CD4-positive, CD25-positive, alpha-beta regulatory T cell (primary cell): Measurements from ENCODE around the gene ZCWPW1. TPM values are rescaled to one million over a fixed set of nuclear protein-coding genes. Genes with fewer than 3 reads are reported as not detected.
"Not testable (repeated sequence)": the region's sequence is repeated elsewhere in the genome, so short reads cannot be mapped to it uniquely, and the experiment has no call there.

ENCODE experiments used
- ATAC-seq, 2 donors: fragments of 150-1000 bp; cut with Tn5 transposase; one replicate each; pipeline ENCODE4 v1.10.0; 2021; ENCODE audit warnings: low read depth in 2 of 2, moderate number of reproducible peaks in 2 of 2, moderate library complexity in 1 of 2
- DNase-seq, 3 donors: peaks; one replicate each; pipeline versions ENCODE4 v3.0.0 to v3.0.0-alpha.2; 2012 to 2022; ENCODE audit warnings: mixed read lengths in 1 of 3
- H3K27ac ChIP-seq: one replicate; pipeline ENCODE4 v1.7.0; 2013; ENCODE audit warnings: mild to moderate bottlenecking, low read length; ENCODE audit not compliant: insufficient read depth, poor library complexity, severe bottlenecking
- H3K27me3 ChIP-seq: one replicate; pipeline ENCODE4 v1.7.0; 2013; ENCODE audit warnings: low read length; ENCODE audit not compliant: control insufficient read depth, insufficient read depth
- H3K36me3 ChIP-seq: one replicate; pipeline ENCODE4 v1.7.0; 2013; ENCODE audit warnings: mild to moderate bottlenecking, low read length, moderate library complexity; ENCODE audit not compliant: control insufficient read depth, insufficient read depth
- H3K4me1 ChIP-seq: 2 replicates; pipeline ENCODE4 v1.7.0; 2013; ENCODE audit warnings: mild to moderate bottlenecking, low read length; ENCODE audit not compliant: insufficient read depth, control insufficient read depth, poor library complexity, severe bottlenecking
- H3K4me3 ChIP-seq: one replicate; pipeline ENCODE4 v1.7.0; 2013; ENCODE audit warnings: low read depth, mild to moderate bottlenecking, low read length, moderate library complexity
- H3K9me3 ChIP-seq, 2 experiments: 1 replicate in 1 of 2; 2 replicates in 1 of 2; pipeline ENCODE4 v1.7.0; 2013; ENCODE audit warnings: low read length in 2 of 2, mild to moderate bottlenecking in 1 of 2, moderate library complexity in 1 of 2; ENCODE audit not compliant: control insufficient read depth in 2 of 2
- H3K27ac Mint-ChIP-seq, 3 donors: one replicate each; pipeline ENCODE4 v1.8.0; 2020 to 2022; ENCODE audit warnings: mild to moderate bottlenecking in 3 of 3, mixed read lengths in 3 of 3, moderate library complexity in 2 of 3
- H3K27me3 Mint-ChIP-seq: one replicate; pipeline ENCODE4 v1.8.0; 2022; ENCODE audit warnings: mild to moderate bottlenecking, mixed read lengths
- H3K36me3 Mint-ChIP-seq: one replicate; pipeline ENCODE4 v1.8.0; 2020; ENCODE audit warnings: mixed read lengths
- H3K4me1 Mint-ChIP-seq, 4 donors: one replicate each; pipeline ENCODE4 v1.8.0; 2020 to 2022; ENCODE audit warnings: mixed read lengths in 4 of 4, mild to moderate bottlenecking in 1 of 4
- H3K4me3 Mint-ChIP-seq, 4 donors: one replicate each; pipeline ENCODE4 v1.8.0; 2020 to 2022; ENCODE audit warnings: mild to moderate bottlenecking in 4 of 4, mixed read lengths in 4 of 4, moderate library complexity in 3 of 4
- H3K9me3 Mint-ChIP-seq, 7 donors: one replicate each; pipeline ENCODE4 v1.8.0; 2020 to 2022; ENCODE audit warnings: mixed read lengths in 7 of 7, mild to moderate bottlenecking in 3 of 7, moderate library complexity in 2 of 7
- polyA plus RNA-seq, 4 donors: library from polyadenylated mRNA; unstranded; fragments of 300-500 nt; fragmentation: Illumina TruSeq; gene quantifications; one replicate each; pipeline ENCODE4 v1.2.3, GENCODE V29; 2021
- total RNA-seq: library from RNA; stranded (reverse); gene quantifications from one replicate; pipeline ENCODE4 v1.2.3, GENCODE V29; 2022

Gene ZCWPW1
- total and polyA plus RNA-seq, 5 donors from 2014 or later: 2.2 to 5.4 (median 4.0) TPM

DNA sequence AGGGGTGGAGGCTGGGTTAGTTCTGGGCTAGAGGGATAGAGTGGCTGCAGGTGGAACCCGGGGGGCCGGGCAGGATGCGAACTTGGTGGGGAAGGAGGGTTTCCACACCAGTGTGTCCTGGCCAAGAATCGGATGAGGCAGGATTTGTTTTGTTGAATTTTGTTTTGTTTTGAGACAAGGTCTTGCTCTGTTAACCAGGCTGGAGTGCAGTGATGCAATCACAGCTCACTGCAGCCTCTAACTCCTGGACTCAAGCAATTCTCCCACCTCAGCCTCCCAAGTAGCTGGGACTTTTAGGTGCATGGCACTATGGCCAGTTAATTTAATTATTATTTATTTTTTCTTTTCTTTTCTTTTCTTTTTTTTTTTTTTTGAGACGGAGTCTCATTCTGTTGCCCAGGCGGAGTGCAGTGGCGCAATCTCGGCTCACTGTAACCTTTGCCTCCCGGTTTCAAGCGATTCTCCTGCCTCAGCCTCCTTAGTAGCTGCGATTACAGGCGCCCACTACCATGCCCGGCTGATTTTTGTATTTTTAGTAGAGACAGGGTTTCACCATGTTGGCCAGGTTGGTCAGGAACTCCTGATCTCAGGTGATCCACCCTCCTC lies 20.8 kb upstream of the ZCWPW1 start:
- no peaks in the 10 kb centered on the region for H3K36me3 ChIP-seq
- no peaks in the 10 kb centered on the region for H3K27me3 Mint-ChIP-seq
- ATAC-seq: no peak
- no peak overlapping the region for H3K4me3 Mint-ChIP-seq
- H3K27ac ChIP-seq: no peak overlapping the region
- no peaks in the 10 kb centered on the region for H3K9me3 Mint-ChIP-seq
- DNase-seq: no peak
- peaks cover 0 to 19% (median 5%) of the 10 kb centered on the region in 4 donors for H3K4me1 Mint-ChIP-seq
- H3K27ac Mint-ChIP-seq: no peak overlapping the region
- no peaks in the 10 kb centered on the region for H3K36me3 Mint-ChIP-seq
- H3K9me3 ChIP-seq: no peaks in the 10 kb centered on the region
- H3K4me3 ChIP-seq: no peak overlapping the region
- H3K27me3 ChIP-seq: no peaks in the 10 kb centered on the region
- peaks cover 7% of the 10 kb centered on the region for H3K4me1 ChIP-seq

DNA sequence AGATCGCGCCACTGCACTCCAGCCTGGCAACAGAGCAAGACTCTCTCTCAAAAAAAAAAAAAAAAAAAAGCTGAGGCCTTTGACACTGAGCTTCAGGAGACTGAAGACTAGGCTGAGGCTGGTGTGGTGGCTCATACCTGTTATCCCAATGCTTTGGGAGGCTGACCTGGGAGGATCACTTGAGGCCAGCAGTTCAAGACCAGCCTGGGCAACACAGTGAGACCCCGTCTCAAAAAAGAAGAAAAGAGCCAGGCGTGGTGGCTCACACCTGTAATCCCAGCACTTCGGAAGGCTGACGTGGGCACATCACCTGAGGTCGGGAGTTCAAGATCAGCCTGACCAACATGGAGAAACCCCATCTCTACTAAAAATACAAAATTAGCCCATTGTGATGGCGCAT lies 18.9 kb upstream of the ZCWPW1 start:
- DNase-seq: not testable (repeated sequence)
- peaks cover 0 to 23% (median 5%) of the 10 kb centered on the region in 4 donors for H3K4me1 Mint-ChIP-seq

DNA sequence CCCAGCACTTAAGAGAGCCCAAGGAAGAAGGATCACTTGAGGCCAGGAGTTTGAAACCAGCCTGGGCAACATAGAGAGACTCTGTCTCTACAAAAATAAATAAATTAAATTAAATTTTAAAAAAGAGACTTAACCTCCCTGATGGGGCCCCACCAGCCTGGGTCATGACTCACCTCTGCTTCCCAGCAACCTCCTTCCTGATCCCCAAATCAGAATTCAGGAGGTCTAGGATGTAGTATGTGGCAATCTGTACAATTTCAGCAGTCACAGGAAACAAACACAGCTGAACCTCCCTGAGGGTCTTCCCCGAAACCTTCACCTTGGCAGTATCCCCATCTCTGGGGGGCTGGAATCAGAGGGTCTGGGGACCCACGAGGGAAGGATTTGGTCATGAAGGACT lies 17.5 kb upstream of the ZCWPW1 start:
- H3K4me3 ChIP-seq: no peak overlapping the region
- Mint-ChIP-seq H3K4me1 (peaks cover 0 to 23% (median 5%) of the 10 kb centered on the region in 4 donors), H3K4me3 (no peak overlapping the region), H3K27ac (peak overlapping the region in 1 of 3 donors; percentile 67), H3K9me3 (no peaks in the 10 kb centered on the region), H3K27me3 (no peaks in the 10 kb centered on the region), H3K36me3 (no peaks in the 10 kb centered on the region)
- H3K9me3 ChIP-seq: no peaks in the 10 kb centered on the region
- H3K4me1 ChIP-seq: peaks cover 7% of the 10 kb centered on the region
- H3K36me3 ChIP-seq: no peaks in the 10 kb centered on the region
- no peak for ATAC-seq
- DNase-seq: no peak
- H3K27ac ChIP-seq: no peak overlapping the region
- H3K27me3 ChIP-seq: no peaks in the 10 kb centered on the region

More for the DNA sequence above, 18.9 kb upstream of the ZCWPW1 start:
- H3K36me3 Mint-ChIP-seq, H3K36me3 ChIP-seq, H3K27me3 ChIP-seq, H3K9me3 ChIP-seq, ATAC-seq, H3K9me3 Mint-ChIP-seq, H3K4me3 ChIP-seq, H3K27me3 Mint-ChIP-seq, H3K27ac ChIP-seq, H3K27ac Mint-ChIP-seq, H3K4me3 Mint-ChIP-seq, H3K4me1 ChIP-seq: not testable (repeated sequence)

DNA sequence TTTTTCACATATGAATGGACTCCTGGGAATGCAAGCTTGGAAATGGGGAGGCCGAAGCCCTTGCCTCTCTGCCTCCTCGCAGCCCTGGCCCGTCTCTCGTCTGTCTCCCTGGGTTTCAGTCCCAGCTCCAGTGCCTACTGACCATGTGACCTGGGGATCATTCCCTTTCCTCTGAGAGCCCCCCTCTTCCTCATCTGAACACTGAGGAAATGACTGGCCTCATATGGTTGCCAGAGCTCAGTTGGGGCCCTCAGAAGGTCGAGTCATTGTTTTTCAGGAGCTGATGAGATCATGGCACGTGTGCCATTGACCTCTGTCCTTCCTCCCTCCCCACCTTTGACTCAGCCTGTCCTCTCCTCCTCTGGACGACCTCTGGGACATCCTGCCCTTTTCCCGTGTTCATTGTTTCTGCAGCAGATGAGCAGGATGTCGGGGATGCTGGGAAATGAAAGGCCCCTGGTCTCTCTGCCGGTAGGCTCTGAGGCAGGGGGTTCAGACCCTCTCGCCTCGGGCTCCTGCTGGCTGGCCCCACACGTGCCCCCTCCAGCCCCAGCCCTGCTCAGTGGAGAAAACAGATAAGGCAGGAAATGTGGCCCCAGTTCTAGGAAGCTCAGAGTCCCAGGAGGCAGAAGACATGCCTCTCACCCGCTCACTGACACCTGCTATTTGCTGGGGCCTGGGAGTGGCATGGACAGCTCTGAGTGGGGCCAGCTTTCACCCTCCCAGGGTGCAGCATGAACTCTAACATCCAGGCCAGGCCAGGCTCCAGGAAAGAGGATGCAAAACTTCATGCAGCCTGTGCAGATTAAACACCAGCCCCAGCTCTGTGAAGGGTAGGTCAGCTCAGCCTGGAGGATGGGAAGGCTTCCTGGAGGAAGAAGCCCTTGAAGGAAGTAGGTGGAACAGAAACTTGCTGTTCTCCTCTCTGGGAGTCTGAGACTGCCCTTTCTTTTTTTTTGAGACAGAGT lies 16.1 kb upstream of the ZCWPW1 start:
- H3K4me1 ChIP-seq: no peaks in the 10 kb centered on the region
- Mint-ChIP-seq H3K4me3 (no peak overlapping the region), H3K27me3 (no peaks in the 10 kb centered on the region), H3K4me1 (peaks cover 0 to 16% (median 3%) of the 10 kb centered on the region in 4 donors), H3K36me3 (no peaks in the 10 kb centered on the region), H3K27ac (peak overlapping the region in 2 of 3 donors; percentile 23 to 86), H3K9me3 (no peaks in the 10 kb centered on the region)
- no peak overlapping the region for H3K4me3 ChIP-seq
- DNase-seq: peak in 1 of 3 donors; percentile 64
- H3K9me3 ChIP-seq: no peaks in the 10 kb centered on the region
- H3K27me3 ChIP-seq: no peaks in the 10 kb centered on the region
- ATAC-seq: peak; percentile 38 to 41
- no peak overlapping the region for H3K27ac ChIP-seq
- H3K36me3 ChIP-seq: no peaks in the 10 kb centered on the region

DNA sequence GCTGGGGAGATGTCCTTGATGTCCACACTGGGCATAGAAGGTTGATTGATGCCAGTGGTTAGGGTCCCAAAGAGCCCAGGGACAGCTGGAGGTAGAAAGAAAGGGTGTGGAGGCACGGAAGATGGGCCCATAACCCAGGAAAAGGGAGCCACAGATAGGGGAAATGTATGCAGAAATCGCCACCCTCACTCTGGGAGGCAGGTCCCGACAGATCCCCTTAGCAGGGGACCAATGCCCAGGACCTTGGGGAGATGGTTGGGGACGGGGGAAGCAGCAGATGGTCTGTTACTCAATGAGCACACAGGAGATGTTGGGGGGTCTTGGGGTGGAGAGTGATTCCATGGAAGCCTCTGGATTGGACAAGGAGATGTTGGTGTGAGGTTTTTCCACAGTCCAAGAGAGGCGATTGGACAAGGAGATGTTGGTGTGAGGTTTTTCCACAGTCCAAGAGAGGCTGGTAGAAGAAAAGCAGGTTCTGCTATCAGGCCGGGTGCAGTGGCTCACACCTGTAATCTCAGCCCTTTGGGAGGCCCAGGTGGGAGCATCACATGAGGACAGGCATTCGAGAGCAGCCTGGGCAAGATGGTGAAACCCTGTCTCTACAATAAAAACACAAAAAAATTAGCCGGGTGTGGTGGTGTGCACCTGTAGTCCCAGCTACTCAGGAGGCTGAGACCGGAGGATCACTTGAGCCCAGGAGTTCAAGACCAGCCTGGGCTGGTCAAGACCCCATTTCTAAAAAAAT lies 14.8 kb upstream of the ZCWPW1 start:
- Mint-ChIP-seq H3K27ac (peak overlapping the region in 2 of 3 donors; percentile 36 to 79), H3K27me3 (no peaks in the 10 kb centered on the region), H3K4me1 (peaks cover 0 to 16% (median 3%) of the 10 kb centered on the region in 4 donors), H3K4me3 (no peak overlapping the region), H3K9me3 (no peaks in the 10 kb centered on the region), H3K36me3 (no peaks in the 10 kb centered on the region)
- Histone ChIP-seq H3K27me3 (no peaks in the 10 kb centered on the region), H3K4me1 (no peaks in the 10 kb centered on the region), H3K4me3 (no peak overlapping the region), H3K36me3 (no peaks in the 10 kb centered on the region), H3K27ac (no peak overlapping the region), H3K9me3 (no peaks in the 10 kb centered on the region)
- ATAC-seq: no peak
- DNase-seq: no peak

DNA sequence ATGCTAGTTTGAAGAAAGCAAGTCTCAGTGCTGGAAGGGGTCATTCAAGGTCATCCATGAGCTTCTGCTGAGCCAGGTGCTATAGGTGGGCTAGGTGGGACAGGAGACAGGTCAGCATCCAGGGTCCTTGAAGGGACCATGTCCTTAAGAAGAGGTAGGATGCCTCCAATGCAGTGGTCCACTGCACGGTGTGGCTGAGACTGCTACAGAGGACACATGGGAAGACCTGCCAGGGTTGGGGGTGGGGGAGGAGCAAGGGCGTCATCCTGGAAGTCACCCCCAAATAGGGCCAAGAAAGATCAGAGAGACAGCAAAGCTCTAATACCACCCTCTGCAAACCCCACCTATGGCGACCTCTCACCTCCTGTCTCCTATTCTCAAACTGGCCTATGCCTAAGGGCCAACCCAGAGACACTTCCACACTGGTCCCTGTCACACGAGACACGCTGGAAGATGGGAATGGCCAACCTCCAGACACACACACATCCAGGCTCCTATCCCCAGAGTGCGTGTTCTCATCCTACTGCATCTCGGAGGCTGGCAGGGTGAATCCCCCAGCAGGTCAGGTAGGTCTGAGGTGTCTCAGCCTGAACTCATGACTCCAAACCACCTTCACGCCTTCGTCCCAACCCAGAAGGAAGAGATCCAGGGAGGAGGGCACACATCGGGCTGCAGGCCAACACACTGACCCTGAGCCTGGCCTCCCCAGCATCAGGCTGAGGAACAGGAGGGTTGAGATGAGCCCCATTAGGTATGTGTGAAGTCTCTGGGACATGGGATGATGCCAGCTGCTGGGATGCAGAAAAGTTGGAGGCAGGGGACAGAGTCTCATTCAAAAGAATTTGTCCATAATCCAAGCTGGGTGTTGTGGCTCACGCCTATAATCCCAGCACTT lies 13.4 kb upstream of the ZCWPW1 start:
- Mint-ChIP-seq H3K27me3 (no peaks in the 10 kb centered on the region), H3K4me3 (peak overlapping the region in 1 of 4 donors; percentile 15), H3K36me3 (no peaks in the 10 kb centered on the region), H3K27ac (peak overlapping the region in 1 of 3 donors; percentile 26), H3K4me1 (peaks cover 0 to 16% (median 4%) of the 10 kb centered on the region in 4 donors), H3K9me3 (no peaks in the 10 kb centered on the region)
- Histone ChIP-seq H3K4me3 (no peak overlapping the region), H3K27me3 (no peaks in the 10 kb centered on the region), H3K36me3 (no peaks in the 10 kb centered on the region), H3K27ac (no peak overlapping the region), H3K4me1 (peaks cover 3% of the 10 kb centered on the region), H3K9me3 (no peaks in the 10 kb centered on the region)
- ATAC-seq (no peak), DNase-seq (no peak)

DNA sequence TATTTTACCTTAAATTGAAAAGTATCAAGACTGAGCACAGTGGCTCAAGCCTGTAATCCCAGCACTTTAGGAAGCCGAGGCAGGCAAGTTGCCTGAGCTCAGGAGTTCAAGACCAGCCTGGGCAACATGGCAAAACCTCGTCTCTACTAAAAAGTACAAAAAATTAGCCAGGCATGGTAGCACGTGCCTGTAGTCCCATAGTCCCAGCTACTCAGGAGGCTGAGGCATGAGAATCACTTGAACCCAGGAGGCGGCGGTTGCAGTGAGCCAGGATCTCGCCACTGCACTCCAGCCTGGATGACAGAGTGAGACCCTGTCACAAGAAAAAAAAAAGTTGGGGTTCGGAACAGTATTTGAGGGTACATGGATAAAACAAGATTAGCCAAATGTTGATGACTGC lies 10.7 kb upstream of the ZCWPW1 start:
- H3K4me1 ChIP-seq: peaks cover 23% of the 10 kb centered on the region
- H3K9me3 Mint-ChIP-seq, H3K4me3 ChIP-seq, ATAC-seq, H3K36me3 ChIP-seq, DNase-seq, H3K9me3 ChIP-seq, H3K36me3 Mint-ChIP-seq, H3K27ac Mint-ChIP-seq, H3K27me3 ChIP-seq, H3K27me3 Mint-ChIP-seq, H3K27ac ChIP-seq, H3K4me3 Mint-ChIP-seq: not testable (repeated sequence)
- H3K4me1 Mint-ChIP-seq: peaks cover 0 to 21% (median 12%) of the 10 kb centered on the region in 4 donors
